GM18499 (cell line): ENCODE measurements around the gene ERH.

Source experiments
- ATAC-seq: cut with Tn5 transposase; IDR thresholded peaks from one replicate; pipeline ENCODE4 v1.9.1; 2021; ENCODE audit warnings: moderate number of reproducible peaks; ENCODE audit not compliant: insufficient read depth, unreplicated experiment

The ERH gene

DNA sequence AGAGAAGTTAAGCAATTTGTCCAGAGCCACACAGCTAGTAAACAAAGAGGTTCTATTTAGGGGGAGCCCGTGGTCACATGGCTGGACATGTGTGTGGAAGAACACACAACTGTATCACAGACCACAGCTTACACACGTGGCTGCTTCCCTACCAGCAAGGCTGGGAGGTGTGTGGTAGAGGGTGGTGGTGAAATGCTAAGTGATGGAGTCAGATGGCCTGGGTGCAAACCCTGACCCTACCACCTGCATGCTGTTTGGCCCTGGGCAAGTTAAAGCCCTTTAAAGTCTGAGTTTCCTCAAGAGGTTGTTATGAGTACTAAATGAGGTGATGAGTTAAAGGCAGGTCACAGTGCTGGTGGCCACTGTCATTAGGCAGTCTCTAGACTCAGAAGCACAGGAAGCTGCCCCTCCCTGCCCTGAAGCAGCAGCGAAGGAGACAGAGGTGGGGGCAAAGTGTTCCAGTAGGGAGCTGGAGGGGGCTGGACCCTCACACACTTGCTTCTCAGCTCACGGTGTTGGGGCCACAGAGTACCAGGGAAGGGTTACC, 64.2 kb downstream of the ERH start:
- ATAC-seq, result no peak

DNA sequence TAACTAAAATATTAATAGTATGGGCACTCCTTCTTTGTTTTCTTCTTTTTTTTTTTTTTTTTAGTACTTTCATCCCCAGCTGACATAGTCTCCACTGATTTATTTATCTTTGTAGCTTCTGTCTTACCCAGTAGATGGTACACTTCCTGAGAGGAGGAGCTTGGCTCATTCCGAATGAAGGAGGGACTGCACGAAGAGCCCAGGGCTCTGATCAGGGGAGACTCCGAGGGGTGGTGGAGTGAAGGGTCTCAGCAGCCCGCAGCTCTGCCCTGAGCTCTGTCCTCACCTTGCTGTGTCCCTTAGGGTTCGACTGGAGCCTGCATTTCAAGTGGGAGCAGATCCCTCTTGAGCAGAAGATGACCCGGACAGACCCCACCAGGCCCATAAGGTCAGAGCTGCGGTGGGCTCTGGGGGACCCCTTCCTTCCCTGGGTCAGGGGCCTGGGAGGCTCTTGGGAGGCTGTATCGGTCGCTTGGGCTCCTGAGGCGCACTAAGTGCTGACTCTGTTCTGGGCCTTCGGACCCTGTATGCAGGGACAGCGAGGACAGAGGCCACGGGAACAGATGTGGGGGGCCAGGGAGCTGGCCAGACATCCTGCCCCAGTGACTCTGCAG, 65.2 kb downstream of the ERH start:
- ATAC-seq, result no peak

DNA sequence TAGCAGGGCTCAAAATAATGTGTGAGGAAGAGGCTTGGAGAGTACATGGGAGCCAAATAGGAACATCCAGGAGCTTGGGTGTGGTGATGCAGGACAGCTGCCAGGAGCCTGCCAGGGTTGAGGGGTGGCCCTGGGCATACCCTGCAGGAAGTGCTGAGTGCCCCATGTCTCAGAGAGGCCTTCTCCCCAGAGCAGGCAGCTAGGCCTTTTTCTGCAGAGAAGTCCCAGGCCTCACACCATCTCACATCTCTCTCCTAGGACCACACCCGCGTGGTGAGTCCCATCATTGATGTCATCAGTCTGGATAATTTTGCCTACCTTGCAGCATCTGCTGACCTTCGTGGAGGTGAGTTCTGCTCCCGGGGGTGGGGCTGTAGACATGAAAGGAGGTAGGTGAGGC, 66.9 kb downstream of the ERH start:
- no peak for ATAC-seq
